HL-60 (cell line): ENCODE results near the gene PLPP2.

Experiments
- CTCF ChIP-seq: IDR thresholded peaks from one replicate; pipeline ENCODE4 v1.5.1; 2011; ENCODE audit warnings: low read length, control low read depth, inconsistent platforms; ENCODE audit not compliant: insufficient read depth
- GABPA ChIP-seq: IDR thresholded peaks from 2 replicates; pipeline ENCODE4 v1.6.1; 2012; ENCODE audit warnings: low read depth
- SPI1 ChIP-seq: IDR thresholded peaks from 2 replicates; pipeline ENCODE4 v1.6.1; 2012; ENCODE audit warnings: low read depth, mild to moderate bottlenecking, borderline replicate concordance
- TF ChIP-seq, protein P1 (sequence below): IDR thresholded peaks from 2 replicates; pipeline ENCODE4 v1.6.1; 2012; ENCODE audit warnings: low read depth; ENCODE audit not compliant: insufficient replicate concordance

- TF ChIP-seq CTCF (no peak), GABPA (no peak), SPI1 (no peak)
- TF ChIP-seq, protein P1, sequence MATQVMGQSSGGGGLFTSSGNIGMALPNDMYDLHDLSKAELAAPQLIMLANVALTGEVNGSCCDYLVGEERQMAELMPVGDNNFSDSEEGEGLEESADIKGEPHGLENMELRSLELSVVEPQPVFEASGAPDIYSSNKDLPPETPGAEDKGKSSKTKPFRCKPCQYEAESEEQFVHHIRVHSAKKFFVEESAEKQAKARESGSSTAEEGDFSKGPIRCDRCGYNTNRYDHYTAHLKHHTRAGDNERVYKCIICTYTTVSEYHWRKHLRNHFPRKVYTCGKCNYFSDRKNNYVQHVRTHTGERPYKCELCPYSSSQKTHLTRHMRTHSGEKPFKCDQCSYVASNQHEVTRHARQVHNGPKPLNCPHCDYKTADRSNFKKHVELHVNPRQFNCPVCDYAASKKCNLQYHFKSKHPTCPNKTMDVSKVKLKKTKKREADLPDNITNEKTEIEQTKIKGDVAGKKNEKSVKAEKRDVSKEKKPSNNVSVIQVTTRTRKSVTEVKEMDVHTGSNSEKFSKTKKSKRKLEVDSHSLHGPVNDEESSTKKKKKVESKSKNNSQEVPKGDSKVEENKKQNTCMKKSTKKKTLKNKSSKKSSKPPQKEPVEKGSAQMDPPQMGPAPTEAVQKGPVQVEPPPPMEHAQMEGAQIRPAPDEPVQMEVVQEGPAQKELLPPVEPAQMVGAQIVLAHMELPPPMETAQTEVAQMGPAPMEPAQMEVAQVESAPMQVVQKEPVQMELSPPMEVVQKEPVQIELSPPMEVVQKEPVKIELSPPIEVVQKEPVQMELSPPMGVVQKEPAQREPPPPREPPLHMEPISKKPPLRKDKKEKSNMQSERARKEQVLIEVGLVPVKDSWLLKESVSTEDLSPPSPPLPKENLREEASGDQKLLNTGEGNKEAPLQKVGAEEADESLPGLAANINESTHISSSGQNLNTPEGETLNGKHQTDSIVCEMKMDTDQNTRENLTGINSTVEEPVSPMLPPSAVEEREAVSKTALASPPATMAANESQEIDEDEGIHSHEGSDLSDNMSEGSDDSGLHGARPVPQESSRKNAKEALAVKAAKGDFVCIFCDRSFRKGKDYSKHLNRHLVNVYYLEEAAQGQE = no peak
Observed at GRCh38 chr19:290372-291005, 714 bp downstream of the PLPP2 start.
